GM15510 (cell line): ENCODE measurements around the gene MYH4.

ENCODE experiments used
- POLR2A ChIP-seq: IDR thresholded peaks from 3 replicates; pipeline ENCODE4 v1.6.1; 2011; ENCODE audit warnings: borderline replicate concordance; ENCODE audit not compliant: insufficient read length; ENCODE audit errors: extremely low read depth

The MYH4 gene

DNA sequence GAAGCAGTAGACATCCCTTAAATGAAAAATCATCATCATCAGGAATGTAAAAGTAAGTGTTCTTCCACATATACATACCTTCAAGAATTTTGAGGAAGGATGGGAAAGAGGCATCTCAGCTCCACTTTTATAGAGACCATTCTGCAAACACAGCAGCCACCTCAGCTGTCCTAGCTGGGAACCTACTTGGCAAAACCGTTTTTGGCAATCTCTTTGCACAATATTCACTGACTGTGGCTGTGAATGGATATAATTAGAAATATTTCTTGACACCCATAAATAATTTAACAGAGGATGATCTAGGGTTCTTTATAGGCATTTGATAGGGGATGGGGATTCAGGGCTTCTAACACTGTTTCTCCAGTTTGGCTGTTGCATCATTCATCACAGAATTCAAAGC lies at the start of gene MYH4:
Gene MYH4 (minus strand): TSS at position 101 of the 400 bp plus-strand sequence. CDS start 2,814 bp downstream, outside the sequence.
- TF ChIP-seq POLR2A = no peak

- TF ChIP-seq POLR2A = no peak
Measured at GRCh38 chr17:10518271-10519037, 49.1 kb upstream of the MYH4 start, which contains the start of gene MYH1. TSS of gene MYH1 (minus strand) at chr17:10518542. CDS start at chr17:10516642, 1,900 bp downstream.

GRCh38 chr17:10516638-10517037 lies 47.3 kb upstream of the MYH4 start:
- no peak for TF ChIP-seq POLR2A

DNA sequence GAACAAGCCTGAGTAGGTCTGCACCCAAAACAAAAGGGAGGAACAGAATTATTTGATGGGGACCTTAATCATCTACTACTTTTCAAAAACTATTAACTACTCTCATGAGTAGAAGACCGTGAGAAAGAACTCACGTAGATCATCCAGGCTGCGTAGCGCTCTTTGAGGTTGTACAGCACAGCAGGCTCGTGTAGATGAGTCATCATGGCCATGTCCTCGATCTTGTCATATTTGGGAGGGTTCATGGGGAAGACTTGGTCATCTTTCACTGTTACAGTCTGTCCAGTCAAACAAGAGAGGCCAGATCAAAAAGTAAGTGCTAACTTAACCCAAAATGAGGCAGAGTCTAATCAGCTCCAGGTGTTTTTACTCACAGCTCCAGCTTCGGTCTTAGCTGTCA lies 46.7 kb upstream of the MYH4 start:
- no peak for TF ChIP-seq POLR2A

- TF ChIP-seq POLR2A = no peak
Measured at GRCh38 chr17:10513299-10514067, 44.1 kb upstream of the MYH4 start.

DNA sequence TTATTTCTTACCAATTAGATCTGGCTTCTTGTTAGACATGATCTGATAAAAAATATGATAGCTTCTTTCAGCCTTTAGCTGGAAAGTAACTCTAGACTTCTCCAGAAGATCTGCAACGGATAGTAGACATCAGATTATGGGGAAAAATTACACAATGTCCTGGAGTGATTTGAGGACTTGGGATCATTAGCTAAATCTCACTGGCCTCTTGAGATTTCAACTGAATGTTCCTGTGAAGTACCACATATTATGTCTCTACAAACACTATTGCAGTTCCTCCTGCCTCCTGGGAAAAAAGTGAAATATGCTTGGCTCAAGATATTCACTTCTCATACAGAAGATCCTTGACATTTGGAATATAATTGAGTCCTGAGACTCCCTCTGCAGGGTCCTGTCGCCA lies 43.5 kb upstream of the MYH4 start:
- no peak for TF ChIP-seq POLR2A

DNA sequence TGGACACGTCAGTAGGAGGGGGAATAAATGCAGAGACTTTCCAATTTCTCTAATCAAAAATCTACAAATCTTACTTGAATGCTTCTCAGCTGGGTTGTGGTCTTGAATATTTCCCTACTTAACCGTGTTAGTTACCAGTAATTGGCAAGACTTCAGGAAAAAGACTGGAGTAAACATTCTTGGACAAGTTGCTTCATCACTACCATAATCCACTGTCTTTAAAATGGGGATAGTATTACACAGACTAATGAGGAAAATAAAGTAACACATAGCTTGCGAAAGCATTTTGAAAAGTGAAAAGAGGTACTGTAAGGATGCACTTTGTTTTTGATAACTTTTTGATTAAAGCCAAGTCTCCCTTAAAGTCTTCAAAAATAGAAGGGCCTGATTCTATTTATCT lies 30.6 kb upstream of the MYH4 start:
- TF ChIP-seq POLR2A = no peak

GRCh38 chr17:10492004-10492403 lies 22.6 kb upstream of the MYH4 start:
- TF ChIP-seq POLR2A = no peak

DNA sequence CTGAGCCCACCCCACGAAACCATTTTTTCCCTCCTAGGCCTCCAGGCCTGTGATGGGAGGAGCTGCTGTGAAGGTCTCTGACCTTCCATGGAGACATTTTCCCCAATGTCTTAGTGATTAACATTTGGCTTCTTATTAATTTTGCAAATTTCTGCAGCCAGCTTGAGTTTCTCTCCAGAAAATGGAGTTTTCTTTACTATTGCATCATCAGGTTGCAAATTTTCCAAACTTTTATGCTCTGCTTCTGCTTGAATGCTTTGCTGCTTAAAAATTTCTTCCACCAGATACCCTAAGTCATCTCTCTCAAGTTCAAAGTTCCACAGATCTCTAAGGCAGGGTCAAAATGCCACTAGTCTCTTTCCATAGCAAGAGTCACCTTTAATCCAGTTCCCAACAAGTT lies 12.9 kb upstream of the MYH4 start:
- TF ChIP-seq POLR2A = no peak

GRCh38 chr17:10477701-10478100 lies 8.3 kb upstream of the MYH4 start:
- no peak for TF ChIP-seq POLR2A

DNA sequence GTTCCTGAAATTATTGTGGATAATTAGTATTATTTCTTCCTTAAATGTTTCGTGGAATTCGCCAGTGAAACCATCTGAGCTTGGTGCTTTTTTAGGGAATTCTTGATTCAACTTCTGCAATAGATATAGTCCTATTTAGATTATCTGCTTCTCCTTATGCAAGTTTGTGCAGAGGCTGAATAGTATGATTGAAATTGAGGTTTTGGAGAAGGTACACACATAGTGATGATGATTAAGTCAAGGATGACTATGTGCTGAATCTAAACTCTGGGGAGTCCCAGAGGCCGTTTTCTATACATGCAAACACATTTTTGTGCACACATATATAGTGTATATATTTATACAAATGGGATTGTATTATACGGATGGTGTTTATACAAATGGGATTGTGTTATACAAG lies 5.2 kb upstream of the MYH4 start:
- no peak for TF ChIP-seq POLR2A

DNA sequence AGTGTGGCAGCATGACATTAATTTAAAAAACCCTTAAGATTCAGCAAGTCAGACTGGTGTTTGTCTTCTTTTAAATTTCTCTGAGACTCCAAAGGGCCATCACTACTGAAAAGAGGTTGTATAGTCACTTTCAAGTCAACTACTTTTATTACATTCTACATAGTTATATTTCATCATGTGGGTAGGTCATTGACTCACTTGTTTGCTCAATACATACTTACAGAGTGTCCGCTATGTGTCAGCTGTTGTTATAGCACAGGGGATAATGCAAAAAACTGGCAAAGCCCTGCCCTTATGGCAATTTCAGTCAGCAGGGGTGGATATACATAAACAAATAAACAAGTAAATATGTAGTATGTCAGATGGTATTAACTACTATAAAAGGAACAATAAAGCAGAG lies 2.5 kb upstream of the MYH4 start:
- TF ChIP-seq POLR2A = no peak

- TF ChIP-seq POLR2A = no peak
Measured at GRCh38 chr17:10463402-10463801, 6.0 kb downstream of the MYH4 start.

DNA sequence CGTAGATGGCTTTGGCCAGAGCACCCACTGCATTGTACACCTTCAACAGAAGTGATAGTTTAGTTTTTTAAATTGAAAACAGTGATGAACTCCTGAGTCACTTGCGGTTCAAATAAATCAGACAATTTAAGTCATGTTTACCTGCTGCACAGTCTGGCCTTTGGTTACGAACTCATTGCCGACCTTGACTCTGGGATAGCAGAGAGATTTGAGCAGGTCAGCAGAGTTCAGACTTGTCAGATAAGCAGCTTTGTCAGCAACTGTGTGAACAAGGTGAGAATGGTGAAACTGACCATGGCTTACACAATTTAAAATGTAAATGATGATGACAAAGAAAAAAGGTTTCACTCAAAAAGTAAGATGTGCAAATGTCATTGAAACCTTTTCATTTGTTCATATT lies 9.3 kb downstream of the MYH4 start:
- no peak for TF ChIP-seq POLR2A

- no peak for TF ChIP-seq POLR2A
Measured at GRCh38 chr17:10458701-10459100, 10.7 kb downstream of the MYH4 start.

GRCh38 chr17:10457952-10458351 lies 11.4 kb downstream of the MYH4 start:
- no peak for TF ChIP-seq POLR2A
